Measurements from ENCODE around the gene CUL3.

Gene CUL3

DNA sequence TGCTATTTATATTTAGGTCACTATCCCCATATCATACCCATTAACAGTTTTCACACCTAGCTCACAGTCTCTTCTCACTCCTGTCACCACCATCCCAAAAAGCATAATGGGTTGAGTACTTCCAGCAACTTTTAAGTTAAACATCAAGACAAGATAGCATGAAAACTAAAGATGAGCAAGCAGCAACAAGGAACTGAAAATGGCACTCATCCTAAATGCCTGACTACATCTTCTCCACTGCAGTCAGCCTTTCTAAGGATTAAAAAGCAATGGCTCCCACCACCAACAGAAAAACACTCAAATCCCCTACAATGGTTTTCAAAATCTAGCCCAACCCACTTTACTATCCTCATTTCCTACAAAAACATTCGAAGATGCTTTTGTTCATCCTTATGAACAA lies 38.2 kb downstream of the CUL3 start:
- H2AFZ ChIP-seq (ENCODE audit: low read depth, low read length, severe bottlenecking): no peak overlapping the region
- H3F3A ChIP-seq (ENCODE audit: insufficient read depth): peaks cover 43% of the 10 kb centered on the region
- peaks cover 27% of the 10 kb centered on the region for H3K36me3 ChIP-seq (ENCODE audit: low read length)
- H3K27ac ChIP-seq (ENCODE audit: low read depth, low read length): peak overlapping the region; percentile 74
- H4K20me1 ChIP-seq (ENCODE audit: low read depth, low read length): peaks cover 6% of the 10 kb centered on the region; the same call in 1 of the 2 replicates
- H3K9me2 ChIP-seq (replicated peaks; ENCODE audit: insufficient read depth, low read length): no peaks in the 10 kb centered on the region
- no peaks in the 10 kb centered on the region for H3K27me3 ChIP-seq (ENCODE audit: low read length)
- no peaks in the 10 kb centered on the region for H3K9me3 ChIP-seq (ENCODE audit: insufficient read depth, low read length)
- peak overlapping the region; percentile 54 for H3K4me2 ChIP-seq (ENCODE audit: low read depth, low read length, poor library complexity, severe bottlenecking)
- H3K9ac ChIP-seq (ENCODE audit: low read length): no peak overlapping the region
- H3K4me3 ChIP-seq (ENCODE audit: insufficient read depth, low read length, poor library complexity, severe bottlenecking): no peak overlapping the region
- no peak for TF ChIP-seq EZH2phosphoT487 (conservative IDR thresholded peaks at IDR 0.05; ENCODE audit: low read length)
- TF ChIP-seq, protein P1, sequence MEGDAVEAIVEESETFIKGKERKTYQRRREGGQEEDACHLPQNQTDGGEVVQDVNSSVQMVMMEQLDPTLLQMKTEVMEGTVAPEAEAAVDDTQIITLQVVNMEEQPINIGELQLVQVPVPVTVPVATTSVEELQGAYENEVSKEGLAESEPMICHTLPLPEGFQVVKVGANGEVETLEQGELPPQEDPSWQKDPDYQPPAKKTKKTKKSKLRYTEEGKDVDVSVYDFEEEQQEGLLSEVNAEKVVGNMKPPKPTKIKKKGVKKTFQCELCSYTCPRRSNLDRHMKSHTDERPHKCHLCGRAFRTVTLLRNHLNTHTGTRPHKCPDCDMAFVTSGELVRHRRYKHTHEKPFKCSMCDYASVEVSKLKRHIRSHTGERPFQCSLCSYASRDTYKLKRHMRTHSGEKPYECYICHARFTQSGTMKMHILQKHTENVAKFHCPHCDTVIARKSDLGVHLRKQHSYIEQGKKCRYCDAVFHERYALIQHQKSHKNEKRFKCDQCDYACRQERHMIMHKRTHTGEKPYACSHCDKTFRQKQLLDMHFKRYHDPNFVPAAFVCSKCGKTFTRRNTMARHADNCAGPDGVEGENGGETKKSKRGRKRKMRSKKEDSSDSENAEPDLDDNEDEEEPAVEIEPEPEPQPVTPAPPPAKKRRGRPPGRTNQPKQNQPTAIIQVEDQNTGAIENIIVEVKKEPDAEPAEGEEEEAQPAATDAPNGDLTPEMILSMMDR (IDR thresholded peaks at IDR 0.05; ENCODE audit: insufficient read depth, low read length, poor library complexity, severe bottlenecking): no peak
- peaks cover 97% of the 10 kb centered on the region for H3K79me2 ChIP-seq (ENCODE audit: insufficient read depth, low read length)

DNA sequence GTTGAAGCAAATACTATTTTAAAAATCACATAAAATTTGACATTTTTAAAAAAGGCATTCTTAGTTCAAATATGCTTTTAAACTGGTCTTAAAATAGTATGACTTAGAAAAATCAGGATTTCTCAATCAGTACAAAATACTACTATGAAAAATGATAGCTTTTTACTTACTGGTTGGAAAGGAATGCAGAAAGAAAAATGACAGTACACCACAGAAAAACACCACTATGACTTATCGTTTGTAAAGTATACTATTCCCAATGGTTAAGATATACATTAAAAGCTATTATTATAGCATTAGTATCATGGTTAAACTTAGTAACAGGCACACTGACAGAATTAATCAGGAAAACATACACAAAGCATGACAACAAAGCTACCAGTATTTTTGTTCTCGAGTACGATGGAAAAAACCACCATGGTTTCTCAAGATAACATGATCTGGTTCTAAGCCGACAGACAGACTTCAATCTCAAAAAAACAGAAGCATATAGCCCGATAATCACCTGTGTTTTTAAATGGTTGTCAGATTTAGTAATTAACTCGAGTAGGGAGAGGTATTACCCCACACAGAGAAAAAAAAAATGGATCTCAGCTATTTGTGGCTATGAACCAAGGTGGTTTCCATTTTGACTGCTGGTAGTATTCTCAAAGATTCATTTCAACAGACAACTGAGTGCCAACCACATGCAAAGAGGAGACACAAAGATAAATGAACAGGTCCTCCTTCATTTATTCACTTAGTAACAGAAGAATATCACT lies 39.1 kb downstream of the CUL3 start:
- Histone ChIP-seq H2AFZ (ENCODE audit: low read depth, low read length, severe bottlenecking) (no peak overlapping the region), H3K79me2 (ENCODE audit: insufficient read depth, low read length) (peaks cover 100% of the 10 kb centered on the region), H3K4me2 (ENCODE audit: low read depth, low read length, poor library complexity, severe bottlenecking) (peak overlapping the region; percentile 54), H3K9me3 (ENCODE audit: insufficient read depth, low read length) (no peaks in the 10 kb centered on the region), H3K36me3 (ENCODE audit: low read length) (peaks cover 33% of the 10 kb centered on the region), H3K9me2 (replicated peaks; ENCODE audit: insufficient read depth, low read length) (no peaks in the 10 kb centered on the region), H3K27ac (ENCODE audit: low read depth, low read length) (peak overlapping the region; percentile 74), H3K27me3 (ENCODE audit: low read length) (no peaks in the 10 kb centered on the region), H3K9ac (ENCODE audit: low read length) (0 out of 2 replicates have a peak overlapping the region, but pooled peaks have one; percentile 3), H3K4me3 (ENCODE audit: insufficient read depth, low read length, poor library complexity, severe bottlenecking) (peak overlapping the region; percentile 7), H3F3A (ENCODE audit: insufficient read depth) (peaks cover 39% of the 10 kb centered on the region), H4K20me1 (ENCODE audit: low read depth, low read length) (peaks cover 8% of the 10 kb centered on the region)
- TF ChIP-seq, protein P1 (IDR thresholded peaks at IDR 0.05; ENCODE audit: insufficient read depth, low read length, poor library complexity, severe bottlenecking): no peak
- no peak for TF ChIP-seq EZH2phosphoT487 (conservative IDR thresholded peaks at IDR 0.05; ENCODE audit: low read length)

DNA sequence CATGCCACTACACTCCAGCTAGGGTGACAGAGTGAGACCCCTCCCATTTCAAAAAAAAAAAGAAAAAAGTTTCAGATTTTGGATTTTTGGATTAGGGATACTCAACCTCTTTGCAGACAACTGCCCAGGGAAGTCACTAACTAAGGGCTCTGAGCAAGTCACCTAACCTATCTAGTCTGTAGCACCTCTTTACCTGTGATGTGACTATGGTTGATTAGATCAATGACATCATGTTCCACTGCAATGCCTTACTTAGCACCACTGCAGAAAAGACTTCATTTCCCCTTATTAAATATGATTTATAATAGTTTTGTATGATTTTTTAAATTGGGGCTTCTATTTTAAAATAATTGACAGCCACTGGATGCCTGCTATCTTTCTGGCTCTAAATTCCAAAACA lies 41.2 kb downstream of the CUL3 start:
- Histone ChIP-seq H2AFZ (ENCODE audit: low read depth, low read length, severe bottlenecking) (no peak overlapping the region), H3K9me2 (replicated peaks; ENCODE audit: insufficient read depth, low read length) (no peaks in the 10 kb centered on the region), H3K4me2 (ENCODE audit: low read depth, low read length, poor library complexity, severe bottlenecking) (no peak overlapping the region), H3K27ac (ENCODE audit: low read depth, low read length) (peak overlapping the region; percentile 74; the same call in 1 of the 2 replicates), H3K4me3 (ENCODE audit: insufficient read depth, low read length, poor library complexity, severe bottlenecking) (no peak overlapping the region), H4K20me1 (ENCODE audit: low read depth, low read length) (peaks cover 19% of the 10 kb centered on the region), H3F3A (ENCODE audit: insufficient read depth) (peaks cover 31% of the 10 kb centered on the region), H3K79me2 (ENCODE audit: insufficient read depth, low read length) (peaks cover 100% of the 10 kb centered on the region), H3K9ac (ENCODE audit: low read length) (no peak overlapping the region), H3K27me3 (ENCODE audit: low read length) (no peaks in the 10 kb centered on the region), H3K9me3 (ENCODE audit: insufficient read depth, low read length) (no peaks in the 10 kb centered on the region), H3K36me3 (ENCODE audit: low read length) (peaks cover 49% of the 10 kb centered on the region)
- TF ChIP-seq EZH2phosphoT487 (conservative IDR thresholded peaks at IDR 0.05; ENCODE audit: low read length): no peak
- TF ChIP-seq, protein P1 (IDR thresholded peaks at IDR 0.05; ENCODE audit: insufficient read depth, low read length, poor library complexity, severe bottlenecking): no peak
